UCSD-AML1 (cell line): Measurements from ENCODE around the gene CALML3.

Experiments used
- DNase-seq: peaks from one replicate; lab custom pipeline; 2025; ENCODE audit not compliant: unreplicated experiment; lab: John Stamatoyannopoulos, UW

The CALML3 gene

DNA sequence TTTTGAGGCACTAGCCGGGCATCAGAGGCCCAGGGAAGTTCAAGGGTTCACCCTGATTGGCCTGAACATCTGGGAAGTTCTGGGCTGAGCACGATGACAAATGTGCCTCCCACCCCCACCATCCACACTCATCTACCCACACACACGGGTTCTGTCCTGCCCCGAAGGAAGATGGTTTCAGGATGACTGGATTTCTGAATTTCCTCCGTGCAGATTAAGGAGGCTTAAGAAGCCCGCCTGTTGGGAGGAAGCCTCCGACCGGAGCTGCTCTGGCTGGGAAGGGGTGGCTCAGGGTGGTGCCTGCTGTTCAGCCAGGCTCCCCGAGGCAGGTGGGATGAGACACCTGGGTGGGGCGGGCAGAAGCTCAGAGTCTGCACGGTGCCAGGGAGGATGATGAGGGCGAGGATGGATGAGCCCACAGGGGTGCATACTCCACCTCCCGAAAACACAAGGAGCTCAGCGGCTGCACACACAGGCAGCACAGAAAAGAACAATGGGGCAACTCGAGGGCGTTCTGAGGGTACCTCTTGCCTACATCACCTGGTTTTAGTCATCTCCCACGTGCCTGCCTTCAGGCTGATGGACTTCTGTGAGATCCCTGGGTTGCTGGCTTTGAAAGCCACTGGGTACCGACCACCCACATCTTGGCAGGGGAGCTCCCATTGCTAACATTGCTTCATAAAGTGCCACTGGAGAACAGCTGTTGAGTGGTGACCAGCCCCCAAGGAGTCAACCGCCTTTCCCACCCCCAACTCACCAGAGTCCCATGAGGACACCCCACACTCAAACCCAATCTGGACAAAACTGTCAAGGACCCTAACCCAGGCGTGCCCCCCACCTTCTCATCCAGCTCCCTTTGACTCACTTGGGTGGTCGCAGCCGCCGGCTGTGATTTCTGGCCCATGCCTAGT lies 41.2 kb downstream of the CALML3 start:
- DNase-seq, result no peak

DNA sequence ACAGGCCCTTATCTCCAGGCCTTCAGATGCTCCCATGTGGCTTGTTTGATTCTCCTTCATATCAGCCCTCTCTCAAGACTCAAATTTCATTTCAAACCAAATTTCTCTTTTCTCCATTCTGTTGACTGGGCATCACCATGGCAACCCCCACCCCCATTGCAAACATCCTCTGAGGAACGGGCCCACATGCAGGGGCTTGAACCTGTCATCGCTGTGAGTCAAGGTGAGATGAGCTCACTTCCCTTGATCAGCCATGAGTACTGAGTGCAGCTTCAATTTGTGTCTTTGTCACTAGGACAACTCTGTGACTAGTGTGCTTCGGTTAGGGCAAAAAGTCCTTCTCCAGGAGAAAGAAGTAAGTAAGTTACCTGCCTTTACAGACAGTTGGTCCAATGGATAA lies 41.9 kb downstream of the CALML3 start:
- no peak for DNase-seq

DNA sequence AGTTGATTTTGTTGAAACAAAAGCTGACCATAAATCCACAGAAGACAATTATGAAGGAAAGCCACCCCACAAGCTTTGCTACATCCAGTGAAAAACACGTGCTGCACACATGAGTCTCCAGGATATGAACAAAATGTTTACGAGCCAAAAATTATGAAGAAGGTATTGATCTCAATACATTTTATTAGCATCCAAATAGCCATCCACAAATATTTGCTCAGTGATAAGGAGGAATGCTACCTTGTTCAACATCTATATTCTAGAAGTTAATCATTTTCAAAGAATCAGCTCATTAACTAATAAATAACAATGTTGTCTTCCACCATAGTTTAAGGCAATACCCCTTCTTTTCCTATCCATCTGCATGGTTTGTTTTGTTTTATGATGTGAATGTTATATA lies 42.7 kb downstream of the CALML3 start:
- DNase-seq, result no peak

DNA sequence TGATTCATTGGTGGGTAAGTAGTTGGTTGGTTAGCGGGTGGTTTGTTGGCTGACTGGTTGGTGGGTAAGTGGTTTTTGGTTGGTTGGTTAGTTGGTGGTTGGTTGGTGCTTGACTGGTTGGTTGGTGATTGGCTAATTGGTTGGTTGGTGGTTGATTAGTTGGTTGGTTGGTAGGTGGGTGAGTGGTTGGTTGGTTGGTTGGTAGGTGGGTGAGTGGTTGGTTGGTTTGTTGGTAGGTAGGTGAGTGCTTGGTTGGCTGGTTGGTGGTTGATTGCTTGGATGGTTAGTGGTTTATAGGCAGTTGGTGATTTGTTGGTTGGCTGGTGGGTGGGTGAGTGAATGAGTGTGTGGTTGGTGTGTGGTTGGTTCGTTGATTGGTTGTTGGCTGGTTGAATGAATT lies 44.2 kb downstream of the CALML3 start:
- no peak for DNase-seq

DNA sequence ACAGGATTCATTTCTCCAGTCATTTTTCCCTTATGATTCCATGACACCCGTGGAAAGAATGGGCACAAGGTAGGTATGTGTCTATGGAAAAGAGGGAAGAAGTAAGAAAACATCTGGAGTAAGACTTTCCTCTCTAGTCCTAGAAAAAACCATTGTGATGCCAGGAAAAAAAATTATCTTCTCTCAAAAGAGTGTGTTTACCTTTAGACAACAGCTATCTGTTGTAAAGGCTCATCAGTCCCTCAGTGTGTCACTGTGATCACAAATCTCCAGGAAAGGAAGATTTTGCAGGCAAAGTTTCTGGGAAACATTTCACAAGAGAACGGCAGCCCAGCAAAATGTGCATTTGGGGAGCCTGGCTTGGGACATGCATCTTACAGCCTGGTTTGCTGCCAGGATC lies 44.8 kb downstream of the CALML3 start:
- no peak for DNase-seq

DNA sequence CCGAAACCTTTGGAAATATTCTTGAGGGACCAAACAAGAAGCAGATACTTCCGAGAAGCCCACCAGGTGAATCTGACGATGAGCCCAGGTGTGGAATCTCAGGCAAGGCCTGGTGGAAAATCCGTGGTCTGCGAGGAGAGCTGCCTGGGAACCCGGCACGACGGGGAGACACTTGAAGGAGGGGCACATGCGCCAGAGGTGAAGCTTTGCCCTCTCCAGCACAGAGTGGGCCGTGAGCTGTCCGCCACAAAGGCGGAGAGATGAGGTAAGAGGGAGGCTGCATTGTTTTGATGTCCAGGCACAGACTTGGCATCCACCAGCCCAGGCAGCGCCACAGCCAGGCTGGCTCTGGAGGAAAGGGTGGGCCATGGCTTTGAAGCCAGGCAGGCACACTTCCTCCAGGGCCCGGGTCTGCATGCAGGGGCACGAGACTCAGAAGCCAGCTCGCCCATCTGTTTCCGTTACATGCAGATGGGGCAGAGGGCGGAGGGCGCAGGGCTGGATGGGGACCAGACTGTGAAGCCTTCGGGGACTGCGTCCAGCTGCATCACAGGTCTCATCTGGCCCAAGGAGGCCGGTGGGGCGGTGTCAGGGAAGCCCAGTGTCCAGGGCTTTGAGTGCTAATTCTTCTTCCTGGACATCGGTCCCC lies 45.4 kb downstream of the CALML3 start:
- DNase-seq, result no peak

DNA sequence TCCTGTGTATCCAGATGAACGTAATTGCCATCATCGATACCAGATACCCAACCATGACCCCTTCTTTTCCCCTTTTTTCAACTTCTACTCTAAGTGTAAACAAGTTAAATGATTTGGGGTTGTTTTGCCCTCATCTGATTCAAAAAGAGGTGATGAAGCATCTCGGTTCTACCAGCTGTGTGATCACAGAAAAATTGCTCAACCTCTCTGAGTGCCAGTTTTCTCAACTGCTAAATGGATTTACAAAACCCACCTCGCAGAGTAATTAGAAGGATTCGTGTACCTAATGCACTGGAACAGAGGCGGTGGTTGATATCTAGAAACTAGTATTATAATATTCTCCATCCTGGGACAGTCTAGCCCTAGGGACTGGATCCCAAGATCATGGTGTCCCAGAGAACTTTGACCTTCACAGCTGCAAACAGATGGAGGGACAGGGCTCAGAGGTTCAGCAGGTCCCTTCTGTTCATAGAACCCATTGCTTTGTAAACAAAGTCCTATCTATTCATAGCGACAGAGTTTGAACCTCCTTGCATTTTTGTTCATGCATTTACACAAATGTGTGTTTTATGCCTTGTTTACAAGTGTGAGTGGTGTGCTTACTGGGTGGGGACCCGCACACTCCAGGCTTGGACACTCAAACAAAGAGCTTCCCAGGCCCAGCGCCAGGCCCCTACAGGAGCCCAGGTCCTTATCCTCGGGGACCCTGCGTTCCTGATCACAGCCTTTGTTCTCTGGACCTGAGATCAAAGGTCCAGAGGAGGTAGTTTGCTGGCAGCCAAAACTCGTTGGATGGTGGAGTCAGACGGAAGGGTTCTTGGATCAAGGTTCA lies 46.4 kb downstream of the CALML3 start:
- DNase-seq, result no peak

DNA sequence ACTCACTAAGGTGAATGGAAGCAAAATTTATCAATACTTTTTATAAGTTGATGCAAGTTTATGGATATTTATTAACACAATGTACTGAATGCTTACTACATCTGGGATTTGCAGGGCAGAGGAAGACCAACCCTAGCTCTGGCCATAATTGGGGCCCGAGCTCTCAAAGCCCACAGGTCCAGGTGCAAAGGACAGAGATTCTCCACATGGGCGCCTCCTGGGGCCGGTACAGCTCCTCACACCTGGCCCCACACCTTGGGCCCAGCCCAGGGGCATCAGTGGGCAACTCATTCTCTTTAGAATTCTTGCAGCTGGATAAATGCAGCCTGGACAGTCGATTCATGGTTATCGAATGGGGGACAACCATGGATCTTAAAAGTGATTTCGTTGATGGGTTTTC lies 47.1 kb downstream of the CALML3 start:
- DNase-seq, result no peak

DNA sequence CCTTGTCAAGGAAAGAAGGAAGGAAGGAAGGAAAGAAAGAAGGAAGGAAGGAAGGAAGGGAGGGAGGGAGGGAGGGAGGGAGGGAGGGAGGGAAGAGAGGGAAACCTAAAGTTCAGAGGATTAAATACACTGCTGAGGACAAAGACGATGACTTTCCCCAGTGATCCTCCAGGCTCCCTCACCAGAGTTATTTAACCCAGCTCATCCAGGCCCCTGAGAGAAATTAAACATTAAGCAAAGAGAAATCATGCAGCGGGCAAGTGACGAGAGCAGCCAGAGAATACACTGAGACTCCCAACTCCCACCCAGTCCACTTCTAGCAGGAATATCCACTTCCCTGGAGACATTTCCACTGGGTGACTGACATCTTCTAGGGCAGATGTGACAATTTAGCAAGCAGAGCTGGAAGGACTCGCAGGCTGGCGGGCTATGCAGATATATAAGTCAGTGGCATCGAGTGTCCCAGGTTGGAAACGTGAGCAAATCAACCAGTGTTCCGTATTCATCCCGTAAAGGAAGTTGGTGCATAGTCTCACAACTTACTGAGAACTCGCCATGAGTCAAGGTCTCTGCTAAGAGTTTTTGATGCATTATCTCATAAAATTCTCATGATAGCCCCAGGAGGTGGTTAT lies 48.7 kb downstream of the CALML3 start:
- DNase-seq, result no peak

DNA sequence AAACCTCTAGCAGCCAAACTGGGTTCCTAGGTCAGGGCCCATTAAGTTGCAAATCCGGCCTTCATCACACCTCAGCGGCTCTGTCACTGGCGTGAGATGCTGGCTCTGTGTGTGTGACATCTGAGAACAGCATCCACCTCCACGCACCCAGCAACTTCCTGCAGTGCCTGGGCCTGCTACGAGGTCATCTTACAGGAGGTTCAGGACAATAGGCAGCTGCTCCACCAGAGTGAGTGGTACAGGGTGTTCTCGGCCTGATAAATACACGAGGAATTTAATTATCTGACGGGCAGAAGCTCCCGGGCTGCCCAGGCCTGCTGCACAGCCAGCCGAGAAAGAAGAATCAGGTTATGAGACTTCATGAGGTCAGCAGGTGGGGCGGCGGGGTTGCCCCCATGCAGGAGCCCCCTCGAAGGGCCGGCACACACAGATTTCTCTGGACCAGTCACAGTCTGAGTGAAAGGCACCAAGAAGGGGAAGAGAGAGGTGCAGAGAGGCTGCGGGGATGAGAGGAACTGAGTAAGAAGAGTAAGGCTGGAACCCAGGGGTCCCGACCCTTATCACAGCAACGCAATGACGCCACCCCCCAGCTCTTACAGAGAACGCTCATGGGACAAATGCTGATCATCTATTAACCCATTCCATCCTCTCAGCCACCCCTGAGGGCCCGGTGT lies 49.3 kb downstream of the CALML3 start:
- DNase-seq, result no peak

DNA sequence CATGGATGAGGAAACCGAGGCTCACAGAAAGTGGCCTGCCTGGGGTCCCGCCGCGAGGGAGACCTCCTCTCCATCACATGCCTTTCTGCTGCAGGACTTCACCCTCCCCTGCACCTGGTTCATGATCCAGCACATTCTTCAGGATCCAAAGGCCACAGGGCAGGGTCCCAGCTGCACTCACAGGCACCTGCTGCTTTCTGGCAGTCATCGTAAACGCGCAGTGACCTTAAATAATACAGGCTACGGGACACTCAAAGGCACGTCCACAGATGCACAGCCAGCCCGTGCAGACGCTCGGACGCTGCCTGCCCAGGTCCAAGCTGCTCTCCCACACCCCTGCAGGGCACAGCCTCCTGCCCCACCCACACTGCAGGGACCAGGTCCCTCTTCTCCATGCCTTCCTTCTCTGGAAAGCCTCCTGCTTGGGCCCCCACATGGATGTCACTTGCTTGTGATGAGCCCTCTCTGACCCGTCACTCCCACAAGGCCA lies 49.9 kb downstream of the CALML3 start:
- DNase-seq, result no peak

DNA sequence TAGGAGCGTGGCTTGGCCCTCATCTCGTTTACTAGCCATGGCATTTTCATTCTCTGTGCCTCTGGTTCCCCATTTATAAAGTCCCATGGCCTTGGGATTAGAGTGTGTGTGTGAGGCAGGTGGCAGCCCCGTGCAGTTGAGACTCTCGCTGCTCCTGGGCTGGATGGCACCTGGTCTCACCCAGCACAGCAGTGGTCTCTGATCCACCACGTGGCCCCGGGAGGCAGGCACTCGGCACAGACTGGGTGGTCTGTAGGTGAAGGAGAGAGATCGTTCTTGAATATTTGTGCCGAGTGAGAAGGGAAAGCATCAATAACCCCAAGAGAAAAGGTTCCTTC lies 50.4 kb downstream of the CALML3 start:
- DNase-seq, result no peak

DNA sequence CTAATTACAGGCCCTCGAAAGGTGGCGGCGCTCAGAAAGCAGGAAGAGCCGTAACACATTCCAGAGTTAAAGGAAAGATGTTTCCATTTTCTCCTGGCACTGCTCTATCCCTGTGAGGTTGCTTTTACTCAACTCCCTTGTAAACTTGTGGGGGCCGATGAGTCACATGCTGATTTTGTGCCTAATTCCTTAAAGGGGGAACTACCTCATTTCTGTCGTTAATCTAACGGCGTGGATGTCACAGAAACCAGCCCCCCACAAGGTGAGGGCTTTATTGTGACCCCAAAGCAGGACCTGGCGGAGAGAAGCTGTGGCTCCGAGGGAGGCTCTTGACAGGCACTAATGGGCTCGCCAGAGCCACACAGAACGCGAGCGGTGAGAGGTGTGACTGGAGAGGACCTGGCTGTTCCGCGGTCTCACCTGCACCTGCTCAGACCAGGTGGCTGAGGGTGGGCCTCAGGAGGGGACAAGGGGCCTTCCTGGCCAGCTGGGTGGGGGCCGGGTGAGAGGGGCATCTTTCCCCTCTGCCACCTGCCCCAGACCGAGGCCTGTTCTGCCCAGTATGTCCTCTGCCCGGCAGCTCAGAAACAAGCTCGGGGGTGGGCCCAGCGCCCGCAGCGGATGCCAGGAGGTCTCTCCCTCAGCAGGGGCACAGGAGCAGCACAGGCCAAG lies 50.9 kb downstream of the CALML3 start:
- no peak for DNase-seq

DNA sequence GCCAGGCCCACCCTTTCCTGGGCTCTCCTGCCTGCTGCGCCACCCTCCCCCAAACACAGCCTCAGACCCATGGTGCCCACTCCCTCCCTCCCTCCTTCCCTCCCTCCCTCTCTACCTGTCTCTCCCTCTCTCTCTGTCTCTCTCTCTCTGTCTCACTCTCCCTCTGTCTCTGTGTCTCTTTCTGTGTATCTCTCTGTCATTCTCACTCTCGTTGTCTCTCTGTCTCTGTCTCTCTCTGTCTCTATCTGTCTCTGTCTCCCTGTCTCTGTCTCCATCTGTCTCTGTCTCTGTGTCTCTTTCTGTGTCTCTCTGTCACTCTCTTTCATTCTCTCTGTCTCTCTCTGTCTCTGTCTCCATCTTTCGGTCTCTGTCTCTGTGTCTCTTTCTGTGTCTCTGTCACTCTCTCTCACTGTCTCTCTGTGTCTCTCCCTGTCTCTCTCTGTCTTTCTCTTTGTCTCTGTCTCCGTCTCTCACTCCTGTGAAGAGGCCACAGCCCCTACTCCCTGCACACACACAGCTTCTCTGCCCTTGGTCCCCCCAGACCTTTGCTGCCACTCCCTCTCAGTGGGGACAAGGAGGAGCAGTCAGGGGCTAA lies 51.5 kb downstream of the CALML3 start:
- DNase-seq, result no peak
